ENCODE data around the gene METTL13. TPM values are rescaled to one million over a fixed set of nuclear protein-coding genes. Genes with fewer than 3 reads are reported as not detected.
A peak's percentile ranks its signal among the peaks of the same experiment; 100 is the strongest.

METTL13 gene
- total and polyA plus RNA-seq, 2 of the 8 experiments (the other 6 are each of a cell fraction or from before 2014, with no cell fraction given), result 38.1 to 66.3 TPM

DNA sequence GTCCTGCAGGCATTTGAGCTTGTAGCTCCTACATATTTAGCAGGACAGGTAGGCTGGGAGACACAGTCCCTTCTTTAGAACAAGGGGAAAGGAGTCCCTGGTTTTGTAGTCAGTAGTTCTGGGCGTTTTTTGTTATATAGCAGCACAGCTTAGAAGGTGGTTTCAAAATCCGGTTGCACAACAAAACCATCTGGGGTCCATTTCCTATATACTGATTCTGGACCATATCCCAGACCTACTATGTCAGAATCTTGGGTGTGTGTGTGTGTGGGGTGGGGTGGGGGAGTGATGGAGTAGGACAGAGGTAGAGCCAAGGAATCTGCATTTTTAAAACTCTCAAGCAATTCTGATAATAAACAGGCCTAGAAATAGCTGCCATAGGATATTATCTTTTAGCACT, 21.6 kb downstream of the METTL13 start:
- Histone ChIP-seq H3K79me1 (ENCODE audit: low read depth, low read length) (no peaks in the 10 kb centered on the region), H2BK12ac (ENCODE audit: low read depth, low read length) (no peak overlapping the region), H3K4me2 (ENCODE audit: insufficient read depth in 1 of 2, low read depth in 2 of 2, low read length in 2 of 2) (no peak overlapping the region), H2BK120ac (replicated peaks; ENCODE audit: low read depth, low read length) (no peak overlapping the region), H2BK20ac (ENCODE audit: low read length) (peak overlapping the region; percentile 72; the same call in 1 of the 2 replicates), H3K18ac (ENCODE audit: extremely low read depth, low read length) (no peak overlapping the region), H3K4me1 (replicated peaks in 1 of 4; ENCODE audit: control insufficient read depth in 3 of 4, insufficient read depth in 4 of 4, low read length in 3 of 4) (peaks cover 0 to 11% (median 5%) of the 10 kb centered on the region in 4 experiments; a peak in 3 of 7 replicates), H4K91ac (replicated peaks; ENCODE audit: insufficient read length, low read length) (peak overlapping the region; percentile 75), H2AFZ (ENCODE audit: low read length) (no peak overlapping the region), H3K36me3 (ENCODE audit: control insufficient read depth in 2 of 4, insufficient read depth in 4 of 4, low read length in 3 of 4) (no peaks in the 10 kb centered on the region), H3K9ac (replicated peaks in 1 of 4; ENCODE audit: extremely low read depth in 1 of 4, low read depth in 3 of 4, low read length in 3 of 4) (no peak overlapping the region), H3K4ac (replicated peaks; ENCODE audit: insufficient read length, low read depth, low read length) (no peak overlapping the region), H3K14ac (ENCODE audit: insufficient read length) (no peak overlapping the region), H3K23ac (ENCODE audit: insufficient read length) (no peak overlapping the region), H3K23me2 (ENCODE audit: low read depth, low read length) (no peaks in the 10 kb centered on the region), H2AK5ac (ENCODE audit: low read depth, low read length) (no peak overlapping the region), H3K27me3 (replicated peaks in 1 of 4; ENCODE audit: control insufficient read depth in 3 of 4, extremely low read depth in 1 of 4, insufficient read depth in 3 of 4, low read length in 3 of 4) (no peaks in the 10 kb centered on the region), H4K20me1 (replicated peaks in 1 of 2; ENCODE audit: control insufficient read depth in 1 of 2, insufficient read depth in 2 of 2, low read length in 2 of 2) (no peaks in the 10 kb centered on the region), H3K79me2 (ENCODE audit: control insufficient read depth in 1 of 2, insufficient read depth in 2 of 2, low read length in 2 of 2) (no peaks in the 10 kb centered on the region), H4K8ac (ENCODE audit: extremely low read depth, insufficient read depth, low read length) (no peak overlapping the region), H2BK15ac (ENCODE audit: low read length) (no peak overlapping the region), H3K4me3 (ENCODE audit: extremely low read depth in 1 of 4, insufficient read depth in 2 of 4, low read depth in 3 of 4, low read length in 4 of 4) (no peak overlapping the region), H3K27ac (ENCODE audit: low read depth, low read length) (no peak overlapping the region), H2BK5ac (ENCODE audit: low read depth, low read length) (no peak overlapping the region), H3K56ac (replicated peaks; ENCODE audit: insufficient read length, low read depth, low read length) (no peak overlapping the region), H4K5ac (ENCODE audit: insufficient read length, low read depth, low read length) (no peak overlapping the region), H3K9me3 (ENCODE audit: insufficient read depth in 2 of 2, low read depth in 1 of 2, low read length in 1 of 2) (no peaks in the 10 kb centered on the region)
- POLR2A ChIA-PET (ENCODE audit: partially characterized antibody), result no interaction called here
- no peak for FAIRE-seq
- CTCF ChIA-PET (ENCODE audit: partially characterized antibody), result interaction anchor here (0.6 to 16.4 kb wide), 28 partner anchors 7 to 630 kb away, joined by 3 to 694 read pairs (median 9); partner anchors contain the start of gene DNM3
- DNase-seq (ENCODE audit: low read depth in 1 of 2, low spot score in 2 of 2), result no peak
- 79% methylated on average over 2 of the region's 2 CpGs; no CpG with 5 or more reads in 1 of the 2 experiments for WGBS, 2 experiments (ENCODE audit: extremely low coverage in 1 of 2, insufficient coverage in 1 of 2, insufficient read length in 1 of 2, insufficient replicate concordance in 2 of 2, low coverage in 1 of 2, low lambda C conversion rate in 2 of 2, missing lambda C conversion rate in 1 of 2)
- TF ChIP-seq TAF1 (IDR thresholded peaks at IDR 0.05; ENCODE audit: low read depth, low read length) (no peak), SP2 (IDR thresholded peaks at IDR 0.05; ENCODE audit: low read length) (no peak), BRCA1 (IDR thresholded peaks at IDR 0.05; ENCODE audit: low read depth, low read length) (no peak), CHD2 (IDR thresholded peaks at IDR 0.05; ENCODE audit: low read length) (no peak), EZH2 (IDR thresholded peaks at IDR 0.05; ENCODE audit: low read depth, low read length, severe bottlenecking) (no peak), EP300 (IDR thresholded peaks at IDR 0.05; ENCODE audit: borderline replicate concordance in 1 of 2, low read depth in 2 of 2, low read length in 2 of 2) (no peak), RXRA (IDR thresholded peaks at IDR 0.05; ENCODE audit: insufficient read depth, low read depth, low read length) (no peak), CEBPB (IDR thresholded peaks at IDR 0.05; ENCODE audit: low read depth, low read length) (no peak), MAFK (IDR thresholded peaks at IDR 0.05; ENCODE audit: low read depth, low read length) (no peak)
- TF ChIP-seq, protein P1, sequence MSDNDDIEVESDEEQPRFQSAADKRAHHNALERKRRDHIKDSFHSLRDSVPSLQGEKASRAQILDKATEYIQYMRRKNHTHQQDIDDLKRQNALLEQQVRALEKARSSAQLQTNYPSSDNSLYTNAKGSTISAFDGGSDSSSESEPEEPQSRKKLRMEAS (IDR thresholded peaks at IDR 0.05), result no peak
